ENCODE results near the gene PTPRK. TPM values are rescaled to one million over a fixed set of nuclear protein-coding genes. Genes with fewer than 3 reads are reported as not detected.

Gene PTPRK
- total and polyA plus RNA-seq, 2 of the 8 experiments (the other 6 are each of a cell fraction or from before 2014, with no cell fraction given) = 11.4 to 47.3 TPM

DNA sequence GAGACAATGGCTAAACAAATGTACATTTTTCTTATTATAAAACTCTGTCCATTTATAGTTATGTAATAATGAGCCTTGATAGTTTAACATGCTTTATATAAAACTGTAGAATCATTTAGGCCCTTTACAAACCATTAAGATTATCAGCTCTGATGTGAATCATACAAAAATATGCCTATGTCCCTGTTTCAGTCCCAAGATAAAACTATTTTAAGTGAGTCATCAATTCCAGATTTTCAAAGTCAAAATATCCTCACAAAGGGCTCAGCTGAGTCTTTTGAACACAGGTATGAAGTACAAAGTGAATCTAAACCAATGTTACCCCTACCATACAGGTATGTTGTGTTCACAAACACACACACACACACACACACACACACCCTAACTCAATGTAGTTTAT, 88.0 kb downstream of the PTPRK start (continued):
- TF ChIP-seq ZNF274 (IDR thresholded peaks at IDR 0.05; ENCODE audit: borderline replicate concordance, extremely low read depth, low read length) (no peak), CBX8 (IDR thresholded peaks at IDR 0.05; ENCODE audit: borderline replicate concordance, low read depth, low read length) (no peak), MAFK (IDR thresholded peaks at IDR 0.05; ENCODE audit: low read depth, low read length) (no peak), JUN (IDR thresholded peaks at IDR 0.05; ENCODE audit: low read depth, low read length) (no peak), EZH2 (IDR thresholded peaks at IDR 0.05; ENCODE audit: low read depth, low read length, severe bottlenecking) (no peak)
